Smooth muscle cell (in vitro differentiated cells): ENCODE results near the gene ATP6V1C2. TPM values are rescaled to one million over a fixed set of nuclear protein-coding genes. Genes with fewer than 3 reads are reported as not detected.

Experiments
- DNase-seq: peaks from one replicate; lab custom pipeline; 2025; ENCODE audit not compliant: unreplicated experiment; lab: John Stamatoyannopoulos, UW
- H2AFZ ChIP-seq: fragments of 200-600 bp; sonication (generic); 2 replicates; pipeline ENCODE4 v1.6.0; 2016; ENCODE audit warnings: antibody characterized with exemption, low read depth, mild to moderate bottlenecking
- H3F3A ChIP-seq: fragments of 200-600 bp; sonication (generic); 2 replicates; pipeline ENCODE4 v1.6.0; 2017; ENCODE audit warnings: antibody characterized with exemption, low read depth
- H3K27ac ChIP-seq: fragments of 200-600 bp; sonication (generic); 2 replicates; pipeline ENCODE4 v1.5.1; 2016; ENCODE audit warnings: low read depth, mild to moderate bottlenecking
- H3K27me3 ChIP-seq: fragments of 200-600 bp; sonication (generic); 2 replicates; pipeline ENCODE4 v1.6.1; 2016; ENCODE audit warnings: low read depth, mild to moderate bottlenecking
- H3K36me3 ChIP-seq: fragments of 200-600 bp; sonication (generic); 2 replicates; pipeline ENCODE4 v1.5.1; 2016; ENCODE audit warnings: low read depth
- H3K4me1 ChIP-seq: fragments of 200-600 bp; sonication (generic); 2 replicates; pipeline ENCODE4 v1.5.1; 2016; ENCODE audit warnings: low read depth
- H3K4me2 ChIP-seq: fragments of 200-600 bp; sonication (generic); 2 replicates; pipeline ENCODE4 v1.6.0; 2016; ENCODE audit warnings: mild to moderate bottlenecking
- H3K4me3 ChIP-seq: fragments of 200-600 bp; sonication (generic); 2 replicates; pipeline ENCODE4 v1.5.1; 2016; ENCODE audit warnings: mild to moderate bottlenecking
- H3K79me2 ChIP-seq: fragments of 200-600 bp; sonication (generic); 2 replicates; pipeline ENCODE4 v1.6.0; 2016; ENCODE audit warnings: low read depth, mild to moderate bottlenecking
- H3K9ac ChIP-seq: fragments of 200-600 bp; sonication (generic); 2 replicates; pipeline ENCODE4 v1.6.0; 2016; ENCODE audit warnings: low read depth
- H3K9me3 ChIP-seq: fragments of 200-600 bp; sonication (generic); replicated peaks from 2 replicates; pipeline ENCODE4 v1.5.1; 2016; ENCODE audit warnings: low read depth
- H4K20me1 ChIP-seq: fragments of 200-600 bp; sonication (generic); 2 replicates; pipeline ENCODE4 v1.6.0; 2016; ENCODE audit warnings: low read depth
- WGBS: methylation state at CpG from one replicate; pipeline ENCODE4 v1.1.7; 2016; ENCODE audit warnings: low lambda C conversion rate; 5-methylcytosine and 5-hydroxymethylcytosine counted together
- polyA plus RNA-seq: library from polyadenylated mRNA; unstranded; fragments of >200 nt; fragmentation: Nextera tagmentation; extraction: Ambion mirVana; gene quantifications from 2 replicates; pipeline ENCODE4 v1.2.1, GENCODE V29; 2016
- total RNA-seq: library from RNA; depleted of rRNA; stranded (reverse); fragments of >200 nt; gene quantifications from 2 replicates; pipeline ENCODE4 v1.2.3, GENCODE V29; 2014
- TF ChIP-seq, protein P1 (sequence below): fragments of 200-600 bp; sonication (generic); IDR thresholded peaks from 2 replicates; pipeline ENCODE4 v1.5.1; 2017; ENCODE audit warnings: borderline replicate concordance, mild to moderate bottlenecking, antibody characterized with exemption; ENCODE audit not compliant: insufficient read depth, poor library complexity, severe bottlenecking

Gene ATP6V1C2
- total and polyA plus RNA-seq, 2 experiments from 2014 or later: 0.53 to 1.5 TPM

DNA sequence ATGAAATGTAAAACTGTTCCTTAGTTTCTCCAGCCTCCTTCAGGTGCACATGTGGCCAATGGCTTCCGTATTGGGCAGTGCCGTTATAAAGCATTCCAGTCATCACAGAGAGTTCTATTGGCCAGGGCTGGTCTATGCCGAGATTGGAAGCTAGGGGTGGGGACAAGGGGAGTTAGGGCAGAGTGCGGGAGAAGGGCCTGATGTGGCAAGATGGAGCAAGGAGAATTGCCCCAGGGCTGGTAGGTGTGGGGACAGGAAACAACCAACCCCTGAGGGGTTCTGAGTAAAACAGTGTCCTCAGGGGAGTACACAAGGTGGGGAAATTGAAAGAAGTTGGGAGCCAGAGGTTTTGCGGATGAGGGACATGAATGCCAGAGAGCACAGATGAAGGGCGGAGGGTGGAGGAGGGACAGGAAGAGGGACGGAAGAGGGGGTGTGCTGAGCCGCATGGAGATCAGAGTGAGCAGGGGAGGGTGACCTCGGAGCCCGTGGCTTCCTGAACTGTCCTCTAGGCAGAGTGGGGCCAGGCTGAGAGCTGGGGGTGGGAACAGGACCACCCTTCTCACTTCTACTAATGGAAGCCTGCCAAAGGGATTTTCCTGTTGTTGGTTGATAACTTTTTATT lies 9.1 kb upstream of the ATP6V1C2 start:
- H3K36me3 ChIP-seq: no peaks in the 10 kb centered on the region
- TF ChIP-seq, protein P1, sequence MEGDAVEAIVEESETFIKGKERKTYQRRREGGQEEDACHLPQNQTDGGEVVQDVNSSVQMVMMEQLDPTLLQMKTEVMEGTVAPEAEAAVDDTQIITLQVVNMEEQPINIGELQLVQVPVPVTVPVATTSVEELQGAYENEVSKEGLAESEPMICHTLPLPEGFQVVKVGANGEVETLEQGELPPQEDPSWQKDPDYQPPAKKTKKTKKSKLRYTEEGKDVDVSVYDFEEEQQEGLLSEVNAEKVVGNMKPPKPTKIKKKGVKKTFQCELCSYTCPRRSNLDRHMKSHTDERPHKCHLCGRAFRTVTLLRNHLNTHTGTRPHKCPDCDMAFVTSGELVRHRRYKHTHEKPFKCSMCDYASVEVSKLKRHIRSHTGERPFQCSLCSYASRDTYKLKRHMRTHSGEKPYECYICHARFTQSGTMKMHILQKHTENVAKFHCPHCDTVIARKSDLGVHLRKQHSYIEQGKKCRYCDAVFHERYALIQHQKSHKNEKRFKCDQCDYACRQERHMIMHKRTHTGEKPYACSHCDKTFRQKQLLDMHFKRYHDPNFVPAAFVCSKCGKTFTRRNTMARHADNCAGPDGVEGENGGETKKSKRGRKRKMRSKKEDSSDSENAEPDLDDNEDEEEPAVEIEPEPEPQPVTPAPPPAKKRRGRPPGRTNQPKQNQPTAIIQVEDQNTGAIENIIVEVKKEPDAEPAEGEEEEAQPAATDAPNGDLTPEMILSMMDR: no peak
- no peak overlapping the region for H3K4me3 ChIP-seq
- peaks cover 22% of the 10 kb centered on the region for H3K27me3 ChIP-seq
- 66% methylated on average over 10 of the region's 10 CpGs for WGBS
- no peak for DNase-seq
- no peaks in the 10 kb centered on the region for H3F3A ChIP-seq
- H3K4me1 ChIP-seq: no peaks in the 10 kb centered on the region
- no peak overlapping the region for H3K27ac ChIP-seq
- H3K9me3 ChIP-seq: no peaks in the 10 kb centered on the region
- no peak overlapping the region for H2AFZ ChIP-seq
- no peaks in the 10 kb centered on the region for H4K20me1 ChIP-seq
- no peaks in the 10 kb centered on the region for H3K79me2 ChIP-seq
- no peak overlapping the region for H3K9ac ChIP-seq
- H3K4me2 ChIP-seq: no peak overlapping the region

DNA sequence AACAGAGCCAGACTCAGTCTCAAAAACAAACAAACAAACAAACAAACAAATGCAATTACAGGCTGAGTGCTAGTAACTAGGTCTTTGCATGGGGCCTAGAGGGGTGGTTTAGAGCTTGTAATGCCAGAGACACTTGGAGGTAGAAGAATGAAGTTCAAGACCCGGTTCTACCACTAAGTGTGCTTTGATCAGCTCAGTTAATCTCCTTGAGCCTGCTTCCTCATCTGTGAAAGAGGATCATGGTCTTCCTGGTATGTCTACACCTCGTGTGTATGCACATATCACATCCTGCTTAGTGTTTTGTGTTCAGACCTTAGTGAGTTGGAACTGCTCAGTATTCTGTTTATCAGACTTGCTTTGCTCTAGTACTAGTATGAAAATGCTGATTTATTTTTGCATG lies 4.8 kb upstream of the ATP6V1C2 start:
- DNase-seq: no peak
- Histone ChIP-seq H2AFZ (no peak overlapping the region), H3K27ac (no peak overlapping the region), H3K4me1 (peaks cover 6% of the 10 kb centered on the region), H3K9me3 (no peaks in the 10 kb centered on the region), H3K36me3 (no peaks in the 10 kb centered on the region), H3K79me2 (no peaks in the 10 kb centered on the region), H3K4me2 (no peak overlapping the region), H4K20me1 (no peaks in the 10 kb centered on the region), H3F3A (peaks cover 3% of the 10 kb centered on the region), H3K4me3 (no peak overlapping the region), H3K9ac (no peak overlapping the region), H3K27me3 (peaks cover 48% of the 10 kb centered on the region)
- TF ChIP-seq, protein P1: no peak
- WGBS: 73% methylated on average over 2 of the region's 2 CpGs

DNA sequence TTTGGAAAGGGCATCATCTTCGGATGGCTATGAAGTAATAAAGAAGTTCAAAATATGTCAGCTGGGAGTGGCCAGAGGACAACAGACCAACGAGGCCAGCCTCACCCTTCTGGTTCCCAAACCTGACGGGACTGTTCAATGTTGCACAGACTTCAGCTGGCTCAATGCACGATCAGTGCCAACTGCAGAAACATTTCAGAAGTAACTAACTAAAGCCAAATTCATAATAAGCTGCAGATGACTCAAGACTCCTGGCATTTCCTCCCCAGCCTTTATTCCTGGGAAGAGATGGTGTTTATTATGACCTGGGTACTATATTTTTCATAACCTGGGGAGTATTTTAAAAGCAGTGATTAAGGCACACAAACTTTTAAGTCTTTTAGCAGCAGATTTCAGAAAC lies 3.8 kb upstream of the ATP6V1C2 start:
- H3K27ac ChIP-seq: no peak overlapping the region
- no peaks in the 10 kb centered on the region for H3K36me3 ChIP-seq
- TF ChIP-seq, protein P1: no peak
- DNase-seq: no peak
- no peaks in the 10 kb centered on the region for H4K20me1 ChIP-seq
- no peaks in the 10 kb centered on the region for H3K79me2 ChIP-seq
- peaks cover 14% of the 10 kb centered on the region for H3K4me1 ChIP-seq
- no peak overlapping the region for H3K4me3 ChIP-seq
- 57% methylated on average over 4 of the region's 4 CpGs for WGBS
- no peak overlapping the region for H3K9ac ChIP-seq
- peaks cover 59% of the 10 kb centered on the region for H3K27me3 ChIP-seq
- no peak overlapping the region for H2AFZ ChIP-seq
- no peak overlapping the region for H3K4me2 ChIP-seq
- H3K9me3 ChIP-seq: no peaks in the 10 kb centered on the region
- H3F3A ChIP-seq: peaks cover 3% of the 10 kb centered on the region

DNA sequence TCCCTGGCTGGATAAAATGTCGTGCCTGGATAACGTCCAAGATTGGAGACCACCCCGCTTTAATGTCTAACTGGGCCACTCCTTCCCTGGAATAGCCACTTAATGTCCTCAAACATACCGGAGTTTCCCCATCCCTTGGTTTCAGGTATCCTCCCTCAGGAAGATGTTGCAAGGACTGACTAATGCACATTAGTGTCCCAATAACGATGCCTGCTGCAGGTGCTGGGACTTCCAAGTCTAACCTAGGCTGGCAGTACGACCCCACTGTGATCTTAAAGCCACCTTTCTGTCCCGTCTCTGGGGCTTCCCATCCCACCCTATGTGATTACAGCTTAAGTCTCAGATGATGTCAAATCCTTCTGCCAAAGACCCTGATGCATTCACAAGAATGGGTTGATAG lies 1.1 kb upstream of the ATP6V1C2 start:
- no peak overlapping the region for H3K4me3 ChIP-seq
- no peak overlapping the region for H2AFZ ChIP-seq
- DNase-seq: no peak
- TF ChIP-seq, protein P1: no peak
- H3K4me1 ChIP-seq: peaks cover 14% of the 10 kb centered on the region
- H3K9ac ChIP-seq: no peak overlapping the region
- H3K4me2 ChIP-seq: no peak overlapping the region
- 79% methylated on average over 7 of the region's 7 CpGs for WGBS
- no peaks in the 10 kb centered on the region for H3K9me3 ChIP-seq
- H3K27ac ChIP-seq: no peak overlapping the region
- H3K27me3 ChIP-seq: peaks cover 86% of the 10 kb centered on the region
- H3K79me2 ChIP-seq: no peaks in the 10 kb centered on the region
- H3F3A ChIP-seq: peaks cover 3% of the 10 kb centered on the region
- H3K36me3 ChIP-seq: no peaks in the 10 kb centered on the region
- no peaks in the 10 kb centered on the region for H4K20me1 ChIP-seq
